ENCODE measurements around the gene FGFR4. TPM values are rescaled to one million over a fixed set of nuclear protein-coding genes. Genes with fewer than 3 reads are reported as not detected.

Gene FGFR4
- polyA plus RNA-seq, 1 donor (not counting 4 experiments of a cell fraction or from before 2014, with no cell fraction given) = 0.62 TPM

- H3K9me3 ChIP-seq (ENCODE audit: control insufficient read depth, low read depth, low read length) = no peaks in the 10 kb centered on the region
- no peak overlapping the region for H3K4me2 ChIP-seq (ENCODE audit: control insufficient read depth, extremely low read depth, insufficient read depth, low read depth, low read length)
- no peaks in the 10 kb centered on the region for H3K79me2 ChIP-seq (ENCODE audit: control insufficient read depth, insufficient read depth, low read length)
- no peaks in the 10 kb centered on the region for H3K36me3 ChIP-seq (ENCODE audit: control insufficient read depth in 2 of 2, extremely low read depth in 1 of 2, insufficient read depth in 2 of 2, low read length in 2 of 2)
- TF ChIP-seq CTCF (optimal IDR thresholded peaks at IDR 0.05 in 1 of 3, IDR thresholded peaks at IDR 0.05 in 1 of 3, conservative IDR thresholded peaks at IDR 0.05 in 1 of 3; ENCODE audit: extremely low read depth in 1 of 3, insufficient read depth in 2 of 3, low read length in 3 of 3) (no peak), EZH2 (IDR thresholded peaks at IDR 0.05; ENCODE audit: low read length) (no peak)
- no peak overlapping the region for H3K9ac ChIP-seq (ENCODE audit: control insufficient read depth, extremely low read depth, insufficient read depth, low read length)
- dilution Hi-C loops (cut with MboI; ENCODE audit: extremely low pct_ligation_motif_present, low sequenced_read_pairs) = no loop called here
- peaks cover 1% of the 10 kb centered on the region for H3K27me3 ChIP-seq (ENCODE audit: control insufficient read depth, extremely low read depth, insufficient read depth, low read length)
- no peaks in the 10 kb centered on the region for H4K20me1 ChIP-seq (ENCODE audit: control insufficient read depth, extremely low read depth, insufficient read depth, low read length)
- H3K4me1 ChIP-seq (ENCODE audit: control insufficient read depth, extremely low read depth, insufficient read depth, low read length) = peaks cover 2% of the 10 kb centered on the region
- H3K4me3 ChIP-seq (ENCODE audit: control insufficient read depth in 2 of 3, extremely low read depth in 1 of 3, insufficient read depth in 2 of 3, low read depth in 1 of 3, low read length in 3 of 3) = no peak overlapping the region
- DNase-seq (ENCODE audit: low read depth, low spot score) (no peak), FAIRE-seq (no peak)
- H2AFZ ChIP-seq (ENCODE audit: control insufficient read depth, low read length) = no peak overlapping the region
- no peaks in the 10 kb centered on the region for H3K9me1 ChIP-seq (ENCODE audit: control insufficient read depth, extremely low read depth, insufficient read depth, low read length)
- H3K27ac ChIP-seq (ENCODE audit: control insufficient read depth, insufficient read depth, low read length) = no peak overlapping the region
Observed at GRCh38 chr5:177089127-177089526, 2.4 kb downstream of the FGFR4 start.

GRCh38 chr5:177089825-177090641 lies 3.3 kb downstream of the FGFR4 start:
- Histone ChIP-seq H4K20me1 (ENCODE audit: control insufficient read depth, extremely low read depth, insufficient read depth, low read length) (no peaks in the 10 kb centered on the region), H3K9ac (ENCODE audit: control insufficient read depth, extremely low read depth, insufficient read depth, low read length) (no peak overlapping the region), H3K79me2 (ENCODE audit: control insufficient read depth, insufficient read depth, low read length) (no peaks in the 10 kb centered on the region), H2AFZ (ENCODE audit: control insufficient read depth, low read length) (no peak overlapping the region), H3K36me3 (ENCODE audit: control insufficient read depth in 2 of 2, extremely low read depth in 1 of 2, insufficient read depth in 2 of 2, low read length in 2 of 2) (no peaks in the 10 kb centered on the region), H3K27me3 (ENCODE audit: control insufficient read depth, extremely low read depth, insufficient read depth, low read length) (no peaks in the 10 kb centered on the region), H3K4me3 (ENCODE audit: control insufficient read depth in 2 of 3, extremely low read depth in 1 of 3, insufficient read depth in 2 of 3, low read depth in 1 of 3, low read length in 3 of 3) (no peak overlapping the region), H3K4me1 (ENCODE audit: control insufficient read depth, extremely low read depth, insufficient read depth, low read length) (peaks cover 2% of the 10 kb centered on the region), H3K27ac (ENCODE audit: control insufficient read depth, insufficient read depth, low read length) (no peak overlapping the region), H3K9me1 (ENCODE audit: control insufficient read depth, extremely low read depth, insufficient read depth, low read length) (no peaks in the 10 kb centered on the region), H3K9me3 (ENCODE audit: control insufficient read depth, low read depth, low read length) (no peaks in the 10 kb centered on the region), H3K4me2 (ENCODE audit: control insufficient read depth, extremely low read depth, insufficient read depth, low read depth, low read length) (no peak overlapping the region)
- FAIRE-seq (no peak), DNase-seq (ENCODE audit: low read depth, low spot score) (no peak)
- dilution Hi-C loops (cut with MboI; ENCODE audit: extremely low pct_ligation_motif_present, low sequenced_read_pairs) = no loop called here
- no peak for TF ChIP-seq CTCF (optimal IDR thresholded peaks at IDR 0.05 in 1 of 3, IDR thresholded peaks at IDR 0.05 in 1 of 3, conservative IDR thresholded peaks at IDR 0.05 in 1 of 3; ENCODE audit: extremely low read depth in 1 of 3, insufficient read depth in 2 of 3, low read length in 3 of 3)
- no peak for TF ChIP-seq EZH2 (IDR thresholded peaks at IDR 0.05; ENCODE audit: low read length)
